GM12878 (cell line): ENCODE data around the gene ZNF668. TPM values are rescaled to one million over a fixed set of nuclear protein-coding genes. Genes with fewer than 3 reads are reported as not detected.

Experiments used
- ASH2L ChIP-seq: fragments of 300-600, 200-600 bp; sonication (generic); IDR thresholded peaks from 2 replicates; pipeline ENCODE4 v1.6.1; 2017; ENCODE audit warnings: low read depth, mild to moderate bottlenecking, borderline replicate concordance
- BACH1 ChIP-seq: fragments of 450-650 bp; IDR thresholded peaks from 2 replicates; pipeline ENCODE4 v1.6.1; 2017; ENCODE audit warnings: mild to moderate bottlenecking, borderline replicate concordance
- CHD2 ChIP-seq: IDR thresholded peaks from 2 replicates; pipeline ENCODE4 v1.6.1; 2011; ENCODE audit warnings: low read depth, low read length, improper control_type of control experiment, borderline replicate concordance
- CREM ChIP-seq: IDR thresholded peaks from 2 replicates; pipeline ENCODE4 v1.6.1; 2014; ENCODE audit warnings: antibody characterized with exemption, low read depth
- FOXM1 ChIP-seq: IDR thresholded peaks from 2 replicates; pipeline ENCODE4 v1.6.1; 2012; ENCODE audit warnings: low read depth, mild to moderate bottlenecking, inconsistent platforms, low read length, moderate library complexity
- HCFC1 ChIP-seq: fragments of 150-350 bp; IDR thresholded peaks from 2 replicates; pipeline ENCODE4 v1.6.1; 2014; ENCODE audit warnings: low read length
- HDAC6 ChIP-seq: fragments of 200-600 bp; sonication (generic); IDR thresholded peaks from one replicate; pipeline ENCODE4 v1.8.0; 2017; ENCODE audit warnings: antibody characterized with exemption; ENCODE audit not compliant: unreplicated experiment
- MEF2A ChIP-seq: IDR thresholded peaks from 2 replicates; pipeline ENCODE4 v1.6.1; 2011; ENCODE audit warnings: low read depth, mild to moderate bottlenecking, low read length, moderate library complexity; ENCODE audit not compliant: insufficient read depth
- MTA2 ChIP-seq: fragments of 450-650 bp; IDR thresholded peaks from 2 replicates; pipeline ENCODE4 v1.6.1; 2016; ENCODE audit warnings: low read depth, mild to moderate bottlenecking, moderate library complexity
- RB1 ChIP-seq: fragments of 450-650 bp; formaldehyde crosslinking; IDR thresholded peaks from 2 replicates; pipeline ENCODE4 v1.6.1; 2017; ENCODE audit warnings: mild to moderate bottlenecking, borderline replicate concordance
- RCOR1 ChIP-seq: conservative IDR thresholded peaks from 2 replicates; pipeline ENCODE4 v1.6.1; 2012; ENCODE audit warnings: low read depth, low read length, improper control_type of control experiment
- SMAD5 ChIP-seq: IDR thresholded peaks from 2 replicates; pipeline ENCODE4 v1.6.1; 2016; ENCODE audit warnings: antibody characterized with exemption, low read depth
- ZBED1 ChIP-seq: IDR thresholded peaks from 2 replicates; pipeline ENCODE4 v1.6.1; 2016; ENCODE audit warnings: borderline replicate concordance
- ZNF217 ChIP-seq: fragments of 450-650 bp; IDR thresholded peaks from 2 replicates; pipeline ENCODE4 v1.6.1; 2017; ENCODE audit warnings: antibody characterized with exemption, mild to moderate bottlenecking
- ZZZ3 ChIP-seq: IDR thresholded peaks from 2 replicates; pipeline ENCODE4 v1.6.1; 2011; ENCODE audit warnings: low read depth; ENCODE audit not compliant: control insufficient read depth, insufficient read length
- polyA plus RNA-seq, 11 experiments: library from polyadenylated mRNA; depleted of rRNA in 4 of 11; unstranded in 6 of 11; stranded (reverse) in 5 of 11; fragments of >200 nt; fragmentation: Nextera tagmentation in 4 of 11; fragmentation: Illumina TruSeq in 1 of 11; extraction: Ambion mirVana in 4 of 11; extraction: Trizol in 1 of 11; gene quantifications; 1 replicate in 1 of 11; 2 replicates in 10 of 11; pipeline versions ENCODE4 v1.2.1 to v1.2.3, GENCODE V29; 2011 to 2016; ENCODE audit warnings: inconsistent platforms in 2 of 11, missing spikeins in 2 of 11, low read depth in 1 of 11
- total RNA-seq, 4 experiments: library from RNA; depleted of rRNA in 3 of 4; stranded (reverse); fragments of >200 nt in 3 of 4; fragmentation: Illumina TruSeq in 1 of 4; extraction: Trizol in 1 of 4; gene quantifications; 2 replicates each; pipeline versions ENCODE4 v1.2.1 to v1.2.3, GENCODE V29; 2013 to 2021
- TF ChIP-seq, protein P1 (sequence below): fragments of 150-350 bp; IDR thresholded peaks from 2 replicates; pipeline ENCODE4 v1.6.1; 2014; ENCODE audit warnings: mild to moderate bottlenecking, low read depth, low read length
- TF ChIP-seq, protein P2 (sequence below): IDR thresholded peaks from 2 replicates; pipeline ENCODE4 v1.6.1; 2012; ENCODE audit warnings: low read depth, low read length, improper control_type of control experiment
- TF ChIP-seq, protein P3 (sequence below): fragments of 450-650 bp; IDR thresholded peaks from 2 replicates; pipeline ENCODE4 v1.6.1; 2017; ENCODE audit warnings: low read depth, mild to moderate bottlenecking, moderate library complexity
- TF ChIP-seq, protein P4 (sequence below): fragments of 450-650 bp; IDR thresholded peaks from 2 replicates; pipeline ENCODE4 v1.6.1; 2017; ENCODE audit warnings: mild to moderate bottlenecking, moderate library complexity
- TF ChIP-seq, protein P5 (sequence below): fragments of 450-650 bp; IDR thresholded peaks from 2 replicates; pipeline ENCODE4 v1.6.1; 2017; ENCODE audit warnings: borderline replicate concordance

The ZNF668 gene
- total and polyA plus RNA-seq, 10 of the 15 experiments (the other 5 are each of a cell fraction or from before 2014, with no cell fraction given) = 0.05 to 20.7 (median 10.0) TPM; not detected in 1

DNA sequence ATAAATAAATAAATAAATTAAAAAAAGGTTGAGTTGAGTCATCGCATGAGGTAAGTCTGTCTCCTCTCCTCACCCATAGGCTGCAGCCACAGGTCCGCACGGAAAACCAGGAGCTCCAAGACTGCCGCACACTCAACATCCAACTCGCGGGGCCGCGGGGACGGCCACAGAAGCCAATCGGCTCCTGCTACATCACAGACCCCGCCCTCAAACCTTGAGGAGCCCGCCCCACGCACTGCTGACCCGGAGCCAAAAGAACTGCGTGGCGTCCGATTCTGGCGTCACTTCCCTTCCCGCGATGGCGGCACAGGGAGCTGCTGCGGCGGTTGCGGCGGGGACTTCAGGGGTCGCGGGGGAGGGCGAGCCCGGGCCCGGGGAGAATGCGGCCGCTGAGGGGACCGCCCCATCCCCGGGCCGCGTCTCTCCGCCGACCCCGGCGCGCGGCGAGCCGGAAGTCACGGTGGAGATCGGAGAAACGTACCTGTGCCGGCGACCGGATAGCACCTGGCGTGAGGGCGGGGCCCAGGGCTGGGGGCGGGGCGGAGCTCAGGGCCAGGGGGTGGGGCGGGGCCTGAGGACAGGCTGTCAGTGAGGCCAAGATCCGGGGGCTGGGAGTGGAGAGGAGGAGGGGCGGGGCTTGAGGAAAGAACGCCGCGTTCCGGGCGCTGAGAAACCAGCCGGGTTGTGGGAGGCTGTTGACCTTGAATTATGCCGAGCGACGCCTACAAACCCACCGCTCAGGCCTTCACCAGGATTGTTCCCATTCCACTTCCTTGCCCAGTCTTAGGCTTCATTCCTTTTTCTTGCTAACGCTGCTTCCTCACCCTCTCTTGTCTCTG lies 43.6 kb upstream of the ZNF668 start, which contains the start of gene KAT8 (continued):
- TF ChIP-seq, protein P1, sequence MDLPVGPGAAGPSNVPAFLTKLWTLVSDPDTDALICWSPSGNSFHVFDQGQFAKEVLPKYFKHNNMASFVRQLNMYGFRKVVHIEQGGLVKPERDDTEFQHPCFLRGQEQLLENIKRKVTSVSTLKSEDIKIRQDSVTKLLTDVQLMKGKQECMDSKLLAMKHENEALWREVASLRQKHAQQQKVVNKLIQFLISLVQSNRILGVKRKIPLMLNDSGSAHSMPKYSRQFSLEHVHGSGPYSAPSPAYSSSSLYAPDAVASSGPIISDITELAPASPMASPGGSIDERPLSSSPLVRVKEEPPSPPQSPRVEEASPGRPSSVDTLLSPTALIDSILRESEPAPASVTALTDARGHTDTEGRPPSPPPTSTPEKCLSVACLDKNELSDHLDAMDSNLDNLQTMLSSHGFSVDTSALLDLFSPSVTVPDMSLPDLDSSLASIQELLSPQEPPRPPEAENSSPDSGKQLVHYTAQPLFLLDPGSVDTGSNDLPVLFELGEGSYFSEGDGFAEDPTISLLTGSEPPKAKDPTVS = no peak
- TF ChIP-seq, protein P2, sequence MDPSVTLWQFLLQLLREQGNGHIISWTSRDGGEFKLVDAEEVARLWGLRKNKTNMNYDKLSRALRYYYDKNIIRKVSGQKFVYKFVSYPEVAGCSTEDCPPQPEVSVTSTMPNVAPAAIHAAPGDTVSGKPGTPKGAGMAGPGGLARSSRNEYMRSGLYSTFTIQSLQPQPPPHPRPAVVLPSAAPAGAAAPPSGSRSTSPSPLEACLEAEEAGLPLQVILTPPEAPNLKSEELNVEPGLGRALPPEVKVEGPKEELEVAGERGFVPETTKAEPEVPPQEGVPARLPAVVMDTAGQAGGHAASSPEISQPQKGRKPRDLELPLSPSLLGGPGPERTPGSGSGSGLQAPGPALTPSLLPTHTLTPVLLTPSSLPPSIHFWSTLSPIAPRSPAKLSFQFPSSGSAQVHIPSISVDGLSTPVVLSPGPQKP = peak; percentile 34; the same call in 1 of the 2 replicates
- TF ChIP-seq, protein P3, sequence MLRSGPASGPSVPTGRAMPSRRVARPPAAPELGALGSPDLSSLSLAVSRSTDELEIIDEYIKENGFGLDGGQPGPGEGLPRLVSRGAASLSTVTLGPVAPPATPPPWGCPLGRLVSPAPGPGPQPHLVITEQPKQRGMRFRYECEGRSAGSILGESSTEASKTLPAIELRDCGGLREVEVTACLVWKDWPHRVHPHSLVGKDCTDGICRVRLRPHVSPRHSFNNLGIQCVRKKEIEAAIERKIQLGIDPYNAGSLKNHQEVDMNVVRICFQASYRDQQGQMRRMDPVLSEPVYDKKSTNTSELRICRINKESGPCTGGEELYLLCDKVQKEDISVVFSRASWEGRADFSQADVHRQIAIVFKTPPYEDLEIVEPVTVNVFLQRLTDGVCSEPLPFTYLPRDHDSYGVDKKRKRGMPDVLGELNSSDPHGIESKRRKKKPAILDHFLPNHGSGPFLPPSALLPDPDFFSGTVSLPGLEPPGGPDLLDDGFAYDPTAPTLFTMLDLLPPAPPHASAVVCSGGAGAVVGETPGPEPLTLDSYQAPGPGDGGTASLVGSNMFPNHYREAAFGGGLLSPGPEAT = peak; percentile 86
- peak; percentile 55; the same call in 1 of the 2 replicates for TF ChIP-seq RB1
- peak; percentile 68; the same call in 1 of the 2 replicates for TF ChIP-seq CHD2
- TF ChIP-seq ZNF217 = 0 out of 2 replicates have a peak, but pooled peaks have one; percentile 22
- TF ChIP-seq CREM = peak; percentile 99
- TF ChIP-seq RCOR1 = 0 out of 2 replicates have a peak, but pooled peaks have one; percentile 33
- TF ChIP-seq, protein P4, sequence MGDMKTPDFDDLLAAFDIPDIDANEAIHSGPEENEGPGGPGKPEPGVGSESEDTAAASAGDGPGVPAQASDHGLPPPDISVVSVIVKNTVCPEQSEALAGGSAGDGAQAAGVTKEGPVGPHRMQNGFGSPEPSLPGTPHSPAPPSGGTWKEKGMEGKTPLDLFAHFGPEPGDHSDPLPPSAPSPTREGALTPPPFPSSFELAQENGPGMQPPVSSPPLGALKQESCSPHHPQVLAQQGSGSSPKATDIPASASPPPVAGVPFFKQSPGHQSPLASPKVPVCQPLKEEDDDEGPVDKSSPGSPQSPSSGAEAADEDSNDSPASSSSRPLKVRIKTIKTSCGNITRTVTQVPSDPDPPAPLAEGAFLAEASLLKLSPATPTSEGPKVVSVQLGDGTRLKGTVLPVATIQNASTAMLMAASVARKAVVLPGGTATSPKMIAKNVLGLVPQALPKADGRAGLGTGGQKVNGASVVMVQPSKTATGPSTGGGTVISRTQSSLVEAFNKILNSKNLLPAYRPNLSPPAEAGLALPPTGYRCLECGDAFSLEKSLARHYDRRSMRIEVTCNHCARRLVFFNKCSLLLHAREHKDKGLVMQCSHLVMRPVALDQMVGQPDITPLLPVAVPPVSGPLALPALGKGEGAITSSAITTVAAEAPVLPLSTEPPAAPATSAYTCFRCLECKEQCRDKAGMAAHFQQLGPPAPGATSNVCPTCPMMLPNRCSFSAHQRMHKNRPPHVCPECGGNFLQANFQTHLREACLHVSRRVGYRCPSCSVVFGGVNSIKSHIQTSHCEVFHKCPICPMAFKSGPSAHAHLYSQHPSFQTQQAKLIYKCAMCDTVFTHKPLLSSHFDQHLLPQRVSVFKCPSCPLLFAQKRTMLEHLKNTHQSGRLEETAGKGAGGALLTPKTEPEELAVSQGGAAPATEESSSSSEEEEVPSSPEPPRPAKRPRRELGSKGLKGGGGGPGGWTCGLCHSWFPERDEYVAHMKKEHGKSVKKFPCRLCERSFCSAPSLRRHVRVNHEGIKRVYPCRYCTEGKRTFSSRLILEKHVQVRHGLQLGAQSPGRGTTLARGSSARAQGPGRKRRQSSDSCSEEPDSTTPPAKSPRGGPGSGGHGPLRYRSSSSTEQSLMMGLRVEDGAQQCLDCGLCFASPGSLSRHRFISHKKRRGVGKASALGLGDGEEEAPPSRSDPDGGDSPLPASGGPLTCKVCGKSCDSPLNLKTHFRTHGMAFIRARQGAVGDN = 0 out of 2 replicates have a peak, but pooled peaks have one; percentile 37
- TF ChIP-seq HDAC6 = no peak
- TF ChIP-seq ZZZ3 = no peak
- no peak for TF ChIP-seq ZBED1
- peak; percentile 81 for TF ChIP-seq HCFC1
- 0 out of 2 replicates have a peak, but pooled peaks have one; percentile 38 for TF ChIP-seq ASH2L
- TF ChIP-seq MTA2 = peak; percentile 64; the same call in 1 of the 2 replicates
- TF ChIP-seq, protein P5, sequence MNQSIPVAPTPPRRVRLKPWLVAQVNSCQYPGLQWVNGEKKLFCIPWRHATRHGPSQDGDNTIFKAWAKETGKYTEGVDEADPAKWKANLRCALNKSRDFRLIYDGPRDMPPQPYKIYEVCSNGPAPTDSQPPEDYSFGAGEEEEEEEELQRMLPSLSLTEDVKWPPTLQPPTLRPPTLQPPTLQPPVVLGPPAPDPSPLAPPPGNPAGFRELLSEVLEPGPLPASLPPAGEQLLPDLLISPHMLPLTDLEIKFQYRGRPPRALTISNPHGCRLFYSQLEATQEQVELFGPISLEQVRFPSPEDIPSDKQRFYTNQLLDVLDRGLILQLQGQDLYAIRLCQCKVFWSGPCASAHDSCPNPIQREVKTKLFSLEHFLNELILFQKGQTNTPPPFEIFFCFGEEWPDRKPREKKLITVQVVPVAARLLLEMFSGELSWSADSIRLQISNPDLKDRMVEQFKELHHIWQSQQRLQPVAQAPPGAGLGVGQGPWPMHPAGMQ = no peak
- TF ChIP-seq BACH1 = peak; percentile 86
- peak; percentile 85 for TF ChIP-seq SMAD5
- no peak for TF ChIP-seq FOXM1
- TF ChIP-seq MEF2A = no peak
